Spleen (tissue), 11 donors: ENCODE measurements around the gene MESD. TPM values are rescaled to one million over a fixed set of nuclear protein-coding genes. Genes with fewer than 3 reads are reported as not detected.

Source experiments
- DNase-seq: peaks from one replicate; pipeline ENCODE4 v3.0.0-alpha.2; 2020
- H3K27ac ChIP-seq, 8 donors: fragments of 200-600 bp; sonication (generic) in 7 of 8; 1 replicate in 4 of 8; 2 replicates in 4 of 8; pipeline versions ENCODE4 v1.5.0 to v1.8.0; 2016 to 2021; ENCODE audit warnings: inconsistent platforms in 4 of 8, mild to moderate bottlenecking in 4 of 8, moderate library complexity in 1 of 8
- H3K27me3 ChIP-seq, 7 donors: fragments of 200-600 bp; sonication (generic) in 6 of 7; replicated peaks in 1 of 7; 1 replicate in 4 of 7; 2 replicates in 3 of 7; pipeline versions ENCODE4 v1.5.0 to v1.8.0; 2016 to 2021; ENCODE audit warnings: inconsistent platforms in 3 of 7, mild to moderate bottlenecking in 1 of 7
- H3K36me3 ChIP-seq, 6 donors: fragments of 200-600 bp; sonication (generic) in 5 of 6; 1 replicate in 4 of 6; 2 replicates in 2 of 6; pipeline versions ENCODE4 v1.5.0 to v1.8.0; 2016 to 2021; ENCODE audit warnings: inconsistent platforms in 2 of 6
- H3K4me1 ChIP-seq, 6 donors: fragments of 200-600 bp; sonication (generic) in 5 of 6; 1 replicate in 3 of 6; 2 replicates in 3 of 6; pipeline versions ENCODE4 v1.5.0 to v1.8.0; 2016 to 2021; ENCODE audit warnings: inconsistent platforms in 3 of 6
- H3K4me3 ChIP-seq, 8 donors: fragments of 200-600 bp; sonication (generic) in 7 of 8; 1 replicate in 4 of 8; 2 replicates in 4 of 8; pipeline versions ENCODE4 v1.5.0 to v1.8.0; 2016 to 2021; ENCODE audit warnings: inconsistent platforms in 4 of 8, mild to moderate bottlenecking in 4 of 8, moderate library complexity in 2 of 8
- H3K9me3 ChIP-seq, 8 donors: fragments of 200-600 bp; sonication (generic) in 7 of 8; 1 replicate in 4 of 8; 2 replicates in 4 of 8; pipeline versions ENCODE4 v1.5.0 to v1.8.0; 2016 to 2021; ENCODE audit warnings: inconsistent platforms in 4 of 8
- POLR2A ChIP-seq, 3 donors: fragments of 450-650 bp; IDR thresholded peaks; one replicate each; pipeline ENCODE4 v1.5.1; 2017; ENCODE audit warnings: antibody characterized with exemption in 3 of 3, mild to moderate bottlenecking in 1 of 3
- POLR2AphosphoS5 ChIP-seq, 3 donors: sonication (generic); formaldehyde crosslinking; IDR thresholded peaks; one replicate each; pipeline ENCODE4 v1.5.1; 2017; ENCODE audit warnings: antibody characterized with exemption in 3 of 3
- WGBS, 5 donors: extraction: QIAGEN DNeasy Blood & Tissue Kit in 3 of 5; methylation state at CpG; one replicate each; pipeline versions ENCODE4 v1.1.5 to v1.1.7; 2013 to 2018; 5-methylcytosine and 5-hydroxymethylcytosine counted together
- intact Hi-C: fragments of 100-400 bp; cut with DNase I; formaldehyde crosslinking; loops from one replicate; pipeline ENCODE4 v1.15.0; 2023; ENCODE audit warnings: low total_unique reads
- polyA plus RNA-seq, 3 donors: library from polyadenylated mRNA; stranded (reverse); fragments of 200-250 nt; gene quantifications; one replicate each; pipeline ENCODE4 v1.2.1, GENCODE V29; 2013
- total RNA-seq, 7 donors: library from RNA; depleted of rRNA in 3 of 7; stranded (reverse); fragments of >200 nt in 3 of 7; fragmentation: NEBNext Ultra II Directional in 4 of 7; extraction: Animal tissue kit (Norgen Biotek cat#: 25700) in 4 of 7; gene quantifications; one replicate each; pipeline versions ENCODE4 v1.1.0 to v1.2.1, GENCODE V29; 2016 to 2021
- TF ChIP-seq, protein P1 (sequence below), 11 experiments: fragments of 200-600 bp in 7 of 11; fragments of 450-650 bp in 4 of 11; sonication (generic) in 4 of 11; IDR thresholded peaks in 8 of 11; conservative IDR thresholded peaks in 3 of 11; 1 replicate in 7 of 11; 2 replicates in 4 of 11; pipeline versions ENCODE4 v1.4.0 to v1.8.0; 2016 to 2021; ENCODE audit warnings: antibody characterized with exemption in 11 of 11, inconsistent platforms in 4 of 11, mild to moderate bottlenecking in 1 of 11
- donor health status: healthy with polysubstance abuse.
- donor health status: DM: no; HTN: no; CAD: no; lungs with moderate emphysema.
- donor health status: DM: no; HTN: no; CAD: no.
- donor health status: Bipolar disorder and iron deficiency.
- donor health status: healthy.
- donor health status: DM: no; HTN: no; CAD: no.
- donor health status: DM: yes; HTN: yes; CAD: no.

The MESD gene
- total and polyA plus RNA-seq, 10 donors = 8.5 to 39.8 (median 27.5) TPM

DNA sequence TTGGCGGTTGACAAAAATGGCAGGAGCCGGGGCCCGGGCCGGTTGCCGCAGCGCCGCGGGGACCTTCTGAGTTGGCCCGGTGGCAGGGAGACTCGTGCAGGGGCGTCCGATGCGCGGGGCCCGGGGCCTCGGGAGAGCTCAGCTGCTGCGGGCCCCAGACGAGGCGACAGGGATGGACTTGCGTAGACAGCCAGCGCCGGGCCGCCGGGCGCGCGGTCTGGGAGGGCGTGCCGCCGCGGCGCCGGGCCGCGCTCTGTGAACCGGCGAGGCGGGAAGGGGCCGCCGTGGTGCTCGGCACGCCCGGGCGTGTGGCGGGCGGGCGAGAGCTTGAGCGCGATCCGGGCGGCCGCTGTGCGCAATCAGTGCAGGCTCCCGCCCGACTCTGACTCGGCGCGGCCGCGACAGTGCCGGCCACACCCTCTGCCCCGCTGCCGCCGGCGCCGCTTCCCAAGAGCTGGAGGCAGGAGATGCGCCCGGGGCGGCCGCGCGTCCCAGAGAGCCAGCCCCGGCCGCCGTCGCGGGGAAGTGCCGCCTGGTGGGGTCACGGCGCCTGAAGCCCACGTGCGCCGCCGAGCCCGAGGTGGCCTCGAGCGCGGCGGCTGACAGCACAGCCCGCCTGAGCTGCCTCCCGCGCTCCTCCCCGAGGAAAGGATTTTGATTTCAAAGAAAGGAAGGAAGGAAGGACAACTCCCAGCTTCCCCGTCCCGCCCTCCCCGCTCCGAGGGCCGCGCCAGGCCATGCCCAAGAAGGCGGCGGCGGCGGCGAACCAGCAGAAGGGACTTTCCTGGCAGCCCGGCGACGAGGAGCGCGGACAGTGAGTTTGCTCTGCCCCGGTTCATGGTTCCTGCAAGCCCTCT lies 11.8 kb upstream of the MESD start:
- Histone ChIP-seq H3K27ac (peak overlapping the region; percentile 92 to 99 (median 98)), H3K4me3 (peak overlapping the region; percentile 62 to 94 (median 84)), H3K36me3 (peaks cover 0 to 27% (median 9%) of the 10 kb centered on the region in 6 donors), H3K9me3 (peaks cover 0 to 3% (median 1%) of the 10 kb centered on the region in 8 donors), H3K4me1 (peaks cover 29 to 75% (median 60%) of the 10 kb centered on the region in 6 donors), H3K27me3 (no peaks in the 10 kb centered on the region)
- 0 to 1% (median 1%) methylated on average over 18 to 110 of the region's 110 CpGs for WGBS, 5 donors
- intact Hi-C loops = no loop called here
- TF ChIP-seq, protein P1, sequence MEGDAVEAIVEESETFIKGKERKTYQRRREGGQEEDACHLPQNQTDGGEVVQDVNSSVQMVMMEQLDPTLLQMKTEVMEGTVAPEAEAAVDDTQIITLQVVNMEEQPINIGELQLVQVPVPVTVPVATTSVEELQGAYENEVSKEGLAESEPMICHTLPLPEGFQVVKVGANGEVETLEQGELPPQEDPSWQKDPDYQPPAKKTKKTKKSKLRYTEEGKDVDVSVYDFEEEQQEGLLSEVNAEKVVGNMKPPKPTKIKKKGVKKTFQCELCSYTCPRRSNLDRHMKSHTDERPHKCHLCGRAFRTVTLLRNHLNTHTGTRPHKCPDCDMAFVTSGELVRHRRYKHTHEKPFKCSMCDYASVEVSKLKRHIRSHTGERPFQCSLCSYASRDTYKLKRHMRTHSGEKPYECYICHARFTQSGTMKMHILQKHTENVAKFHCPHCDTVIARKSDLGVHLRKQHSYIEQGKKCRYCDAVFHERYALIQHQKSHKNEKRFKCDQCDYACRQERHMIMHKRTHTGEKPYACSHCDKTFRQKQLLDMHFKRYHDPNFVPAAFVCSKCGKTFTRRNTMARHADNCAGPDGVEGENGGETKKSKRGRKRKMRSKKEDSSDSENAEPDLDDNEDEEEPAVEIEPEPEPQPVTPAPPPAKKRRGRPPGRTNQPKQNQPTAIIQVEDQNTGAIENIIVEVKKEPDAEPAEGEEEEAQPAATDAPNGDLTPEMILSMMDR (IDR thresholded peaks at IDR 0.05 in 8 of 11, conservative IDR thresholded peaks at IDR 0.05 in 3 of 11) = no peak
- TF ChIP-seq POLR2AphosphoS5 (IDR thresholded peaks at IDR 0.05) (peak; percentile 66 to 80 (median 78)), POLR2A (IDR thresholded peaks at IDR 0.05) (peak in 1 of 3 donors; percentile 4)
- DNase-seq = peak; percentile 92

DNA sequence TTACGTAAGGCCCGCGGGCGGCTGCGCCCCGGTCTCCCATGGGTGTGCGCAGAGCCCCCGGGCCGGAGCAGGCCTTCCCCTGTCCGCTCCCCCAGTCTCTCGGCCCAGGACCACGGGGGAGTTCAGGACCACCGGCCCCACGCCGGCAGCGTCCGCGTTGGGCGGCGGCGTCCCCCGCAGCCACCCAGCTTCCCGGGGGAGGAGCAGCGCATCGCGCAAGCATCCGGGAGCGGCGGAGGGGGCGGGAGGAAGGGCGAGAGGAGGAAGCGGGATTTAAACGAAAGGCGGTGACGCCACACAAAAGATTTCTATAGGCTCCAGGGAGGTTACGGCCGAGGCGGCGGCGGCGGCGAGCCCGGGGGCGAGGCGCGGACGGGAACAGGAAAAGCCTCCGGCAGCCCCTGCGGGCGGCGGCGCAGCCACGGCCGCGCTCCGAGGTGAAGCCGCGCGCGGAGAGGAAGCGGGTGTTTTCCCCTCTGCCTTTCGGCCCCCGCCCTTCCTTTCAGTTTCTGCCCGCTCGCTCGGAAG lies 11.1 kb upstream of the MESD start, which contains the start of gene TLNRD1:
TLNRD1 (plus strand) TSS at position 300 of the 528 bp plus-strand sequence. CDS start 1,349 bp downstream, outside the sequence.
- peak in 2 of 3 donors; percentile 83 to 91 for TF ChIP-seq POLR2A (IDR thresholded peaks at IDR 0.05)
- TF ChIP-seq POLR2AphosphoS5 (IDR thresholded peaks at IDR 0.05) = peak; percentile 98 to 99 (median 99)
- TF ChIP-seq, protein P1 (IDR thresholded peaks at IDR 0.05 in 8 of 11, conservative IDR thresholded peaks at IDR 0.05 in 3 of 11) = peak in 2 of 11 experiments; percentile 10 to 17
- no peaks in the 10 kb centered on the region for H3K27me3 ChIP-seq
- intact Hi-C loops = no loop called here

DNA sequence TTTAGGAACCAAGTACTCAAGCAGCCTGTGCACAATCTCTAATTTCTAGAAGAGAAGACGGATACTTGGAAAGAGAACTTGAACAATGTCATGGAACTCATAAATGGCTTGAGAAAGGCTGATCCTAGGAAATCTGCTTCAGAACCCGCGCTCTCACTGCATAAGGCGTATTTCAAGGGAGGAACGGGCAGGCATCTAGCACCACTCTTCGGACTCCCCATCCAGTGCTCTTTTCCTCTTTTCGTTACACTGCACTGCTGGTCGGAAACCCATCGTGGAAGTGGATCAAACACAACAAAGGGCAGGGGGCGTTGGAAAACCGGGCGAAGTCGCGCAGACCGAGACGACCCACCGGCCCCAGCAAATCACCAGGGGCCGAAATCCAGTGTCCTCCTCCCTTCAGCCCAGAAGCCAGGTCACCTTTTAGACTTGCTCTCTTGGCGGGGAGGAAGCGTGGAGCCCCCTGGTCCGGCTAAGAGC lies 10.6 kb upstream of the MESD start:
- no peak for DNase-seq
- intact Hi-C loops = no loop called here
- H3K9me3 ChIP-seq = peaks cover 0 to 6% (median 2%) of the 10 kb centered on the region in 8 donors
- 1 to 3% (median 2%) methylated on average over 18 to 21 of the region's 21 CpGs for WGBS, 5 donors
- H3K27me3 ChIP-seq = no peaks in the 10 kb centered on the region
- H3K27ac ChIP-seq = peak overlapping the region; percentile 92 to 99 (median 98)
- H3K4me1 ChIP-seq = peaks cover 24 to 63% (median 51%) of the 10 kb centered on the region in 6 donors
- no peak for TF ChIP-seq POLR2A (IDR thresholded peaks at IDR 0.05)
- no peak for TF ChIP-seq POLR2AphosphoS5 (IDR thresholded peaks at IDR 0.05)
- TF ChIP-seq, protein P1 (IDR thresholded peaks at IDR 0.05 in 8 of 11, conservative IDR thresholded peaks at IDR 0.05 in 3 of 11) = no peak
- H3K4me3 ChIP-seq = peak overlapping the region; percentile 62 to 94 (median 84)
- H3K36me3 ChIP-seq = peaks cover 0 to 27% (median 9%) of the 10 kb centered on the region in 6 donors

More for the DNA sequence above, 11.1 kb upstream of the MESD start, which contains the start of gene TLNRD1:
- peaks cover 0 to 27% (median 9%) of the 10 kb centered on the region in 6 donors for H3K36me3 ChIP-seq
- peak within 1 kb of the TSS; percentile 92 to 99 (median 98) for H3K27ac ChIP-seq
- H3K9me3 ChIP-seq = peaks cover 0 to 6% (median 2%) of the 10 kb centered on the region in 8 donors
- peak; percentile 97 for DNase-seq
- peak within 1 kb of the TSS; percentile 62 to 94 (median 84) for H3K4me3 ChIP-seq
- peaks cover 29 to 68% (median 56%) of the 10 kb centered on the region in 6 donors for H3K4me1 ChIP-seq
- WGBS, 5 donors = 0% methylated on average over 45 to 66 of the region's 66 CpGs
